ENCODE measurements around the gene NEK11. TPM values are rescaled to one million over a fixed set of nuclear protein-coding genes. Genes with fewer than 3 reads are reported as not detected.

NEK11 gene
- total and polyA plus RNA-seq, 9 of the 15 experiments (the other 6 are each of a cell fraction or from before 2014, with no cell fraction given), result 0.28 to 1.5 (median 0.87) TPM

DNA sequence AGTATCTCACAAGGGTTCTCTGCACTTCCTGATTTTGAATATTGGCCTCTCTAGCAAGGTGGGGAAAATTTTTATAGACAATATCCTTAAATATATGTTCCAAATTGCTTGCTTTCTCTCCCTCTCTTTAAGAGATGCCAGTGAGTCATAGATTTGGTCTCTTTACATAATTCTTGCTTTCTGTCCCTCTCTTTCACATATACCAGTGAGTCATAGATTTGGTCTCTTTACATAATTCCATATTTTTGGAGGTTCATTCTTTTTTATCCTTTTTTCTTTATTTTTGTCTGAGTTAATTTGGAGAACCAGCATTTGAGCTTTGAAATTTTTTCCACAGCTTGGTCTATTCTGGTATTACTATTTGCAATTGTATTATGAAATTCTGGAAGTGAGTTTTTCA lies 277.2 kb downstream of the NEK11 start:
- no peak for ATAC-seq
- Histone ChIP-seq H3K4me3 (no peak overlapping the region), H3K4me2 (ENCODE audit: insufficient read depth, low read length) (no peak overlapping the region), H2AFZ (ENCODE audit: low read depth, low read length) (no peak overlapping the region), H3K9me1 (ENCODE audit: control insufficient read depth, insufficient read depth, low read length) (no peaks in the 10 kb centered on the region), H3K4me1 (replicated peaks in 1 of 2; ENCODE audit: control insufficient read depth in 2 of 2, insufficient read depth in 2 of 2, low read length in 2 of 2) (no peaks in the 10 kb centered on the region), H3K9ac (ENCODE audit: insufficient read depth in 1 of 2, low read depth in 2 of 2, low read length in 2 of 2) (no peak overlapping the region), H3K27ac (ENCODE audit: extremely low read depth, low read depth, low read length) (no peak overlapping the region), H3K27me3 (ENCODE audit: control insufficient read depth in 2 of 2, insufficient read depth in 2 of 2, low read length in 2 of 2) (no peaks in the 10 kb centered on the region; a peak in 1 of 5 replicates), H3K9me3 (replicated peaks; ENCODE audit: control insufficient read depth, insufficient read depth, low read depth, low read length) (no peaks in the 10 kb centered on the region), H3K36me3 (ENCODE audit: control insufficient read depth, insufficient read depth, low read length) (no peaks in the 10 kb centered on the region), H3K79me2 (ENCODE audit: control insufficient read depth, insufficient read depth, low read length) (no peaks in the 10 kb centered on the region), H4K20me1 (replicated peaks; ENCODE audit: control insufficient read depth, insufficient read depth, low read length) (no peaks in the 10 kb centered on the region)
- BruUV-seq (replicated peaks), result no TSS peak
- POLR2A ChIA-PET, result no interaction called here
- intact Hi-C loops (cut with micrococcal nuclease), result no loop called here
- TF ChIP-seq, protein P1, sequence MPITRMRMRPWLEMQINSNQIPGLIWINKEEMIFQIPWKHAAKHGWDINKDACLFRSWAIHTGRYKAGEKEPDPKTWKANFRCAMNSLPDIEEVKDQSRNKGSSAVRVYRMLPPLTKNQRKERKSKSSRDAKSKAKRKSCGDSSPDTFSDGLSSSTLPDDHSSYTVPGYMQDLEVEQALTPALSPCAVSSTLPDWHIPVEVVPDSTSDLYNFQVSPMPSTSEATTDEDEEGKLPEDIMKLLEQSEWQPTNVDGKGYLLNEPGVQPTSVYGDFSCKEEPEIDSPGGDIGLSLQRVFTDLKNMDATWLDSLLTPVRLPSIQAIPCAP (CRISPR knock-in tag; IDR thresholded peaks at IDR 0.05; ENCODE audit: borderline replicate concordance), result no peak
- TF ChIP-seq, protein P2, sequence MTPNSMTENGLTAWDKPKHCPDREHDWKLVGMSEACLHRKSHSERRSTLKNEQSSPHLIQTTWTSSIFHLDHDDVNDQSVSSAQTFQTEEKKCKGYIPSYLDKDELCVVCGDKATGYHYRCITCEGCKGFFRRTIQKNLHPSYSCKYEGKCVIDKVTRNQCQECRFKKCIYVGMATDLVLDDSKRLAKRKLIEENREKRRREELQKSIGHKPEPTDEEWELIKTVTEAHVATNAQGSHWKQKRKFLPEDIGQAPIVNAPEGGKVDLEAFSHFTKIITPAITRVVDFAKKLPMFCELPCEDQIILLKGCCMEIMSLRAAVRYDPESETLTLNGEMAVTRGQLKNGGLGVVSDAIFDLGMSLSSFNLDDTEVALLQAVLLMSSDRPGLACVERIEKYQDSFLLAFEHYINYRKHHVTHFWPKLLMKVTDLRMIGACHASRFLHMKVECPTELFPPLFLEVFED (CRISPR knock-in tag; conservative IDR thresholded peaks at IDR 0.05), result no peak
- no peak for TF ChIP-seq MED1 (CRISPR knock-in tag; IDR thresholded peaks at IDR 0.05; ENCODE audit: borderline replicate concordance)
- TF ChIP-seq POLR2B (IDR thresholded peaks at IDR 0.05; ENCODE audit: low read depth, partially characterized antibody), result no peak
- TF ChIP-seq FOS (IDR thresholded peaks at IDR 0.05; ENCODE audit: extremely low read depth, insufficient read length), result no peak
- no peak for TF ChIP-seq GATA2 (CRISPR knock-in tag; IDR thresholded peaks at IDR 0.05)
- TF ChIP-seq PRPF4 (IDR thresholded peaks at IDR 0.05; ENCODE audit: insufficient read depth, low read depth, low read length, poor library complexity, severe bottlenecking), result no peak
- no peak for TF ChIP-seq LCOR (CRISPR knock-in tag; IDR thresholded peaks at IDR 0.05)
- TF ChIP-seq TEAD1 (CRISPR knock-in tag; IDR thresholded peaks at IDR 0.05), result no peak
- TF ChIP-seq, protein P3, sequence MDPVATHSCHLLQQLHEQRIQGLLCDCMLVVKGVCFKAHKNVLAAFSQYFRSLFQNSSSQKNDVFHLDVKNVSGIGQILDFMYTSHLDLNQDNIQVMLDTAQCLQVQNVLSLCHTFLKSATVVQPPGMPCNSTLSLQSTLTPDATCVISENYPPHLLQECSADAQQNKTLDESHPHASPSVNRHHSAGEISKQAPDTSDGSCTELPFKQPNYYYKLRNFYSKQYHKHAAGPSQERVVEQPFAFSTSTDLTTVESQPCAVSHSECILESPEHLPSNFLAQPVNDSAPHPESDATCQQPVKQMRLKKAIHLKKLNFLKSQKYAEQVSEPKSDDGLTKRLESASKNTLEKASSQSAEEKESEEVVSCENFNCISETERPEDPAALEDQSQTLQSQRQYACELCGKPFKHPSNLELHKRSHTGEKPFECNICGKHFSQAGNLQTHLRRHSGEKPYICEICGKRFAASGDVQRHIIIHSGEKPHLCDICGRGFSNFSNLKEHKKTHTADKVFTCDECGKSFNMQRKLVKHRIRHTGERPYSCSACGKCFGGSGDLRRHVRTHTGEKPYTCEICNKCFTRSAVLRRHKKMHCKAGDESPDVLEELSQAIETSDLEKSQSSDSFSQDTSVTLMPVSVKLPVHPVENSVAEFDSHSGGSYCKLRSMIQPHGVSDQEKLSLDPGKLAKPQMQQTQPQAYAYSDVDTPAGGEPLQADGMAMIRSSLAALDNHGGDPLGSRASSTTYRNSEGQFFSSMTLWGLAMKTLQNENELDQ (CRISPR knock-in tag; IDR thresholded peaks at IDR 0.05; ENCODE audit: borderline replicate concordance), result no peak
- no peak for TF ChIP-seq SIN3A (IDR thresholded peaks at IDR 0.05; ENCODE audit: borderline replicate concordance in 2 of 2, control insufficient read depth in 1 of 2, low read depth in 2 of 2, low read length in 2 of 2)
- no peak for TF ChIP-seq NELFE (IDR thresholded peaks at IDR 0.05; ENCODE audit: insufficient read depth, insufficient read length)
- TF ChIP-seq GABPB2 (CRISPR knock-in tag; conservative IDR thresholded peaks at IDR 0.05), result no peak
- TF ChIP-seq ERF (CRISPR knock-in tag; IDR thresholded peaks at IDR 0.05), result no peak
- FAIRE-seq, result no peak
- in situ Hi-C loops (cut with MboI), result no loop called here
- CTCF ChIA-PET (ENCODE audit: low intra/inter-chr PET ratio), result no interaction called here
- no peak for DNase-seq (ENCODE audit: extremely low read depth in 1 of 4, low spot score in 3 of 4)
